ENCODE data around the gene PRKCE.

PRKCE gene

GRCh38 chr2:45700407-45701013 is 49.0 kb downstream of the PRKCE start:
- no peak for DNase-seq (ENCODE audit: low read depth)
- TF ChIP-seq, protein P1, sequence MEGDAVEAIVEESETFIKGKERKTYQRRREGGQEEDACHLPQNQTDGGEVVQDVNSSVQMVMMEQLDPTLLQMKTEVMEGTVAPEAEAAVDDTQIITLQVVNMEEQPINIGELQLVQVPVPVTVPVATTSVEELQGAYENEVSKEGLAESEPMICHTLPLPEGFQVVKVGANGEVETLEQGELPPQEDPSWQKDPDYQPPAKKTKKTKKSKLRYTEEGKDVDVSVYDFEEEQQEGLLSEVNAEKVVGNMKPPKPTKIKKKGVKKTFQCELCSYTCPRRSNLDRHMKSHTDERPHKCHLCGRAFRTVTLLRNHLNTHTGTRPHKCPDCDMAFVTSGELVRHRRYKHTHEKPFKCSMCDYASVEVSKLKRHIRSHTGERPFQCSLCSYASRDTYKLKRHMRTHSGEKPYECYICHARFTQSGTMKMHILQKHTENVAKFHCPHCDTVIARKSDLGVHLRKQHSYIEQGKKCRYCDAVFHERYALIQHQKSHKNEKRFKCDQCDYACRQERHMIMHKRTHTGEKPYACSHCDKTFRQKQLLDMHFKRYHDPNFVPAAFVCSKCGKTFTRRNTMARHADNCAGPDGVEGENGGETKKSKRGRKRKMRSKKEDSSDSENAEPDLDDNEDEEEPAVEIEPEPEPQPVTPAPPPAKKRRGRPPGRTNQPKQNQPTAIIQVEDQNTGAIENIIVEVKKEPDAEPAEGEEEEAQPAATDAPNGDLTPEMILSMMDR (conservative IDR thresholded peaks at IDR 0.05; ENCODE audit: low read depth, low read length), result no peak
- H3K4me3 ChIP-seq (ENCODE audit: low read length), result no peak overlapping the region

DNA sequence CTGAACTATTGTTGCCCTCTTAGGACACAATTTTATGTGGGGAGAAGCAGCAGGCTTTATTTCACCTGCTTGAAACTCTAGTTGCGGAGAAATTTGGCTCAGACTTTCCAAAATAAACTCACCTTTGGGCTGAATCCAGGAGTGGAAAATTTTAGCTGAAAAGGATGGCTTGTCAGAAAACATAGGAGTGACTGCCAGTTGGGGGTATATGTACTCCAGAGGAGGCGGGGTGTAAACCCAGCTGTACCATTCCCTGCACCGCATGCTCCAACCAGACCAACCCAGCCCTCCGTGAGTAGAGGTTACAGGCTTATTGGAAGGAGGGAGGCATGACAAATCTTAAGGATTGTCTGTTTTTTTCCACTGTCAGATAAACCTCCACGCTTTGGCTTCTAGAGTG is 53.8 kb downstream of the PRKCE start:
- TF ChIP-seq, protein P1 (conservative IDR thresholded peaks at IDR 0.05; ENCODE audit: low read depth, low read length), result no peak
- no peak for DNase-seq (ENCODE audit: low read depth)
- H3K4me3 ChIP-seq (ENCODE audit: low read length), result no peak overlapping the region

DNA sequence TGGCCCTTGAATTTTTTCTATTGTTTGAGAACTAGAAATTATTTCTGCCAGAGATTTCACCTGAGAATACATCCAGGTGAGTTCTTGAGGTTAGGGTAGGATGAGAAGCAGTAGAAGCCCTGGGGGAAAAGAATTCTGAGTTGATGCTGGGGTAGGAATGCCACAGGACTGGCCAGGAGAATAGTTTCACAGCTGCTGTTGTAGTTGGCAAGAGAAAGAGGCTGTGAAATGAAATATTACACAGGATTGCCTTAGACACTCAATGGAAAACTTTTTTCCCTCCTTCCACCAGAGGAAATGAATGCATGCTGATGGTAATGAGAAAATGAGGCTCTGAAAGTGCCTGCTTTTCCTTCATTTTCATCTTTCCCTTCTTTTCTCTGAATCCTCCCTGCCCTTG is 54.6 kb downstream of the PRKCE start:
- H3K4me3 ChIP-seq (ENCODE audit: low read length), result no peak overlapping the region
- TF ChIP-seq, protein P1 (conservative IDR thresholded peaks at IDR 0.05; ENCODE audit: low read depth, low read length), result no peak
- DNase-seq (ENCODE audit: low read depth), result no peak

GRCh38 chr2:45707006-45707405 is 55.5 kb downstream of the PRKCE start:
- H3K4me3 ChIP-seq (ENCODE audit: low read length), result no peak overlapping the region
- TF ChIP-seq, protein P1 (conservative IDR thresholded peaks at IDR 0.05; ENCODE audit: low read depth, low read length), result no peak
- DNase-seq (ENCODE audit: low read depth), result no peak

DNA sequence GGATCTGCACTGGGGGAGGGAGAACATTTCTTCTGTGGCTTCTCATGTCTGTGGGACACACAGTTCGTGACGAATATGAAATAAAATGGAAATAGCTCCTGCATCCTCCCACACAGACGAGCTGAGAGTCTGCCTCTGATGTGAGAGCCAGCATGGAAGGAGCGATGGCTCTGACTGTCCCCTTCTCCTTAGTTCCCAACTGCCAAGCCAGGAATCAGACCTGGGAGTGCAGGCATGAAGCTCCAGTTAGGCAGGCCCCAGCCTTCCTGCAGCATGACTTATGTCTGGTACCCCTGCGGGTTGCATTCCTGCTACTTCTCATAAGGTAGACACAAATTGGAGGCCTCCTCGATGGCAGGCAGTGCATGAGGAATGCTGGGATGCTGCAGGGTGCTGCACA is 56.2 kb downstream of the PRKCE start:
- no peak for DNase-seq (ENCODE audit: low read depth)
- H3K4me3 ChIP-seq (ENCODE audit: low read length), result no peak overlapping the region
- TF ChIP-seq, protein P1 (conservative IDR thresholded peaks at IDR 0.05; ENCODE audit: low read depth, low read length), result no peak

GRCh38 chr2:45708501-45708900 is 57.0 kb downstream of the PRKCE start:
- no peak for DNase-seq (ENCODE audit: low read depth)
- TF ChIP-seq, protein P1 (conservative IDR thresholded peaks at IDR 0.05; ENCODE audit: low read depth, low read length), result no peak

GRCh38 chr2:45709137-45709536 is 57.7 kb downstream of the PRKCE start:
- H3K4me3 ChIP-seq (ENCODE audit: low read length), result no peak overlapping the region
- no peak for DNase-seq (ENCODE audit: low read depth)
- TF ChIP-seq, protein P1 (conservative IDR thresholded peaks at IDR 0.05; ENCODE audit: low read depth, low read length), result no peak

More at GRCh38 chr2:45708501-45708900, 57.0 kb downstream of the PRKCE start:
- no peak overlapping the region for H3K4me3 ChIP-seq (ENCODE audit: low read length)
